HEK293 (cell line): Measurements from ENCODE around the gene UPB1.

Experiments
- CTCF ChIA-PET: fragments of 350-600 bp; formaldehyde crosslinking; extraction: SDS; loops from one replicate; lab custom pipeline; 2021; ENCODE audit warnings: antibody characterized with exemption; lab: Yijun Ruan, JAX
- POLR2A ChIA-PET: fragments of 300-600 bp; formaldehyde crosslinking; extraction: SDS; loops from one replicate; lab custom pipeline; 2020; ENCODE audit warnings: antibody characterized with exemption, inconsistent platforms; lab: Yijun Ruan, JAX
- H3K27ac ChIP-seq: fragments of 200-500 bp; sonication (Bioruptor generic); 2 replicates; pipeline ENCODE4 v1.5.1; 2014; ENCODE audit warnings: low read depth, low read length, control low read depth, inconsistent platforms; ENCODE audit errors: extremely low read depth
- H3K36me3 ChIP-seq, 2 experiments: fragments of 200-500 bp in 1 of 2; sonication (Bioruptor generic) in 1 of 2; 1 replicate in 1 of 2; 2 replicates in 1 of 2; pipeline ENCODE4 v1.5.1; 2014 to 2017; ENCODE audit warnings: inconsistent platforms in 2 of 2, low read length in 2 of 2; ENCODE audit not compliant: control insufficient read depth in 2 of 2, insufficient read depth in 1 of 2
- H3K4me1 ChIP-seq: fragments of 200-500 bp; sonication (Bioruptor generic); 2 replicates; pipeline ENCODE4 v1.5.1; 2014; ENCODE audit warnings: mild to moderate bottlenecking, low read length, inconsistent platforms; ENCODE audit not compliant: control insufficient read depth, insufficient read depth
- H3K4me3 ChIP-seq: 2 replicates; pipeline ENCODE4 v1.5.1; 2011; ENCODE audit warnings: low read depth, mild to moderate bottlenecking, control low read depth, low read length, moderate library complexity
- H3K9me3 ChIP-seq: fragments of 200-500 bp; sonication (Bioruptor generic); 2 replicates; pipeline ENCODE4 v1.5.1; 2014; ENCODE audit warnings: low read depth, low read length, inconsistent platforms; ENCODE audit not compliant: control insufficient read depth, insufficient read depth
- KLF9 ChIP-seq: fragments of 450-650 bp; formaldehyde crosslinking; IDR thresholded peaks from 2 replicates; pipeline ENCODE4 v1.5.1; 2016; ENCODE audit warnings: missing biosample characterization, missing genetic modification characterization, low read depth
- SALL2 ChIP-seq: fragments of 450-650 bp; formaldehyde crosslinking; IDR thresholded peaks from 2 replicates; pipeline ENCODE4 v1.5.0; 2017; ENCODE audit warnings: missing biosample characterization, mild to moderate bottlenecking, missing genetic modification characterization, borderline replicate concordance
- TSHZ1 ChIP-seq: fragments of 450-650 bp; formaldehyde crosslinking; IDR thresholded peaks from 2 replicates; pipeline ENCODE4 v1.5.1; 2016; ENCODE audit warnings: missing biosample characterization, missing genetic modification characterization, borderline replicate concordance
- ZBTB48 ChIP-seq: fragments of 450-650 bp; formaldehyde crosslinking; IDR thresholded peaks from 2 replicates; pipeline ENCODE4 v1.5.1; 2016; ENCODE audit warnings: missing biosample characterization, missing genetic modification characterization
- ZBTB7A ChIP-seq: fragments of 450-650 bp; formaldehyde crosslinking; IDR thresholded peaks from 2 replicates; pipeline ENCODE4 v1.5.1; 2016; ENCODE audit warnings: low read depth, missing biosample characterization, missing genetic modification characterization
- ZFP37 ChIP-seq: fragments of 450-650 bp; formaldehyde crosslinking; IDR thresholded peaks from 2 replicates; pipeline ENCODE4 v1.5.1; 2016; ENCODE audit warnings: missing biosample characterization, missing genetic modification characterization
- ZNF175 ChIP-seq: fragments of 450-650 bp; formaldehyde crosslinking; IDR thresholded peaks from 2 replicates; pipeline ENCODE4 v1.5.1; 2016; ENCODE audit warnings: missing biosample characterization, missing genetic modification characterization
- ZNF214 ChIP-seq: fragments of 450-650 bp; formaldehyde crosslinking; IDR thresholded peaks from 2 replicates; pipeline ENCODE4 v1.5.1; 2017; ENCODE audit warnings: missing biosample characterization, mild to moderate bottlenecking, missing genetic modification characterization, borderline replicate concordance
- ZNF366 ChIP-seq: fragments of 450-650 bp; formaldehyde crosslinking; conservative IDR thresholded peaks from 2 replicates; pipeline ENCODE4 v1.5.1; 2016; ENCODE audit warnings: missing biosample characterization, missing genetic modification characterization
- ZNF394 ChIP-seq: fragments of 450-650 bp; formaldehyde crosslinking; IDR thresholded peaks from 2 replicates; pipeline ENCODE4 v1.5.1; 2016; ENCODE audit warnings: missing biosample characterization, missing genetic modification characterization, mild to moderate bottlenecking, moderate library complexity, borderline replicate concordance
- ZNF426 ChIP-seq: fragments of 450-650 bp; formaldehyde crosslinking; IDR thresholded peaks from 2 replicates; pipeline ENCODE4 v1.5.1; 2017; ENCODE audit warnings: missing biosample characterization, missing genetic modification characterization, mild to moderate bottlenecking, inconsistent platforms, moderate library complexity
- ZNF501 ChIP-seq: fragments of 450-650 bp; formaldehyde crosslinking; IDR thresholded peaks from 2 replicates; pipeline ENCODE4 v1.5.1; 2016; ENCODE audit warnings: missing biosample characterization, missing genetic modification characterization
- ZNF510 ChIP-seq: fragments of 450-650 bp; formaldehyde crosslinking; IDR thresholded peaks from 2 replicates; pipeline ENCODE4 v1.5.1; 2018; ENCODE audit warnings: mild to moderate bottlenecking, missing genetic modification characterization, missing biosample characterization; ENCODE audit not compliant: insufficient replicate concordance
- ZNF560 ChIP-seq: fragments of 450-650 bp; formaldehyde crosslinking; IDR thresholded peaks from 2 replicates; pipeline ENCODE4 v1.5.1; 2017; ENCODE audit warnings: missing biosample characterization, missing genetic modification characterization, borderline replicate concordance
- ZNF600 ChIP-seq: fragments of 450-650 bp; formaldehyde crosslinking; IDR thresholded peaks from 2 replicates; pipeline ENCODE4 v1.5.1; 2016; ENCODE audit warnings: missing biosample characterization, missing genetic modification characterization
- ZNF658 ChIP-seq: fragments of 450-650 bp; formaldehyde crosslinking; IDR thresholded peaks from 2 replicates; pipeline ENCODE4; 2016; ENCODE audit warnings: missing biosample characterization, missing genetic modification characterization
- ZNF660 ChIP-seq: fragments of 450-650 bp; IDR thresholded peaks from 2 replicates; pipeline ENCODE4 v1.5.1; 2018; ENCODE audit warnings: missing biosample characterization, mild to moderate bottlenecking, missing genetic modification characterization
- ZNF707 ChIP-seq: fragments of 450-650 bp; formaldehyde crosslinking; IDR thresholded peaks from 2 replicates; pipeline ENCODE4 v1.5.1; 2016; ENCODE audit warnings: missing biosample characterization, missing genetic modification characterization
- ZSCAN30 ChIP-seq: fragments of 450-650 bp; IDR thresholded peaks from 2 replicates; pipeline ENCODE4 v1.5.1; 2018; ENCODE audit warnings: missing biosample characterization, mild to moderate bottlenecking, missing genetic modification characterization, moderate library complexity
- ZSCAN4 ChIP-seq: fragments of 450-650 bp; formaldehyde crosslinking; IDR thresholded peaks from 2 replicates; pipeline ENCODE4 v1.5.1; 2017; ENCODE audit warnings: missing biosample characterization, missing genetic modification characterization
- TF ChIP-seq, protein P1 (sequence below): fragments of 450-650 bp; formaldehyde crosslinking; IDR thresholded peaks from 2 replicates; pipeline ENCODE4 v1.5.1; 2016; ENCODE audit warnings: missing biosample characterization, missing genetic modification characterization

Gene UPB1

GRCh38 chr22:24541681-24542515 lies 46.8 kb downstream of the UPB1 start:
- H3K36me3 ChIP-seq = peaks cover 24 to 67% of the 10 kb centered on the region in 2 experiments
- H3K4me3 ChIP-seq = no peak overlapping the region
- H3K9me3 ChIP-seq = no peaks in the 10 kb centered on the region
- POLR2A ChIA-PET = interaction anchor here (0.7 to 4.0 kb wide), 2 partner anchors 13 to 32 kb away, joined by 4 to 33 read pairs; partner anchors contain the start of genes GUCD1 and SNRPD3
- no peak overlapping the region for H3K27ac ChIP-seq
- no peaks in the 10 kb centered on the region for H3K4me1 ChIP-seq
- TF ChIP-seq ZNF214 = no peak
- TF ChIP-seq ZNF175 (tag by site-specific recombination) = no peak
- CTCF ChIA-PET = interaction anchor here (0.7 kb wide), 1 partner anchor 45 kb away, joined by 3 read pairs; no protein-coding TSS in a partner anchor

DNA sequence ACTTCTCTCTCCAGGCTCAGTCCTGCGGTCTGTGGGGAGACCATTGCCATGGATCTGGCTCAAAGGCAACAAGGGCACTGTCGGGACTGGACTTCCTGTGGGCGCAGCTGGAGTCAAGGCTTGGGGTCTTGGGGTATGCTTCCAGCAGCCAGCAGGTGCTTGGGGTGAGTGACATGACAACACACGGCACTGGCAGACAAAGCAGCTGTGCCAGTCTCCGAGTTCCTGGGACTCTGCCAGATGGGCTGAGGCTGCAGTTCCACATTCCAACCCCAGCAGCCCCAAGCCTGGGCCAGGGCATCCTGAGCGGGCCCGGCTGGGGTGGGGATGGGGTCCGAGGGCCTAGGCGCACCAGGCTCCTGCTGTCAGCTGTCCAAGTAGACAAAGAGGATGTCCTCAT lies 47.5 kb downstream of the UPB1 start:
- Histone ChIP-seq H3K9me3 (no peaks in the 10 kb centered on the region), H3K4me3 (no peak overlapping the region), H3K27ac (no peak overlapping the region)
- POLR2A ChIA-PET = interaction anchor here (4.0 kb wide), 1 partner anchor 12 kb away, joined by 33 read pairs; the partner anchor contains the start of genes GUCD1 and SNRPD3
- TF ChIP-seq ZSCAN30 (tag by site-specific recombination) = no peak
- TF ChIP-seq KLF9 (tag by site-specific recombination) = no peak
- no peak for TF ChIP-seq ZNF560
- TF ChIP-seq ZSCAN4 = no peak
- no peak for TF ChIP-seq ZNF394 (tag by site-specific recombination)
- no peak for TF ChIP-seq ZFP37 (tag by site-specific recombination)
- TF ChIP-seq ZBTB48 = no peak
- no peak for TF ChIP-seq ZNF501 (tag by site-specific recombination)
- TF ChIP-seq ZNF366 (tag by site-specific recombination) = no peak
- TF ChIP-seq TSHZ1 = no peak
- no peak for TF ChIP-seq ZNF510 (tag by site-specific recombination)
- TF ChIP-seq ZNF600 (tag by site-specific recombination) = no peak
- TF ChIP-seq, protein P1, sequence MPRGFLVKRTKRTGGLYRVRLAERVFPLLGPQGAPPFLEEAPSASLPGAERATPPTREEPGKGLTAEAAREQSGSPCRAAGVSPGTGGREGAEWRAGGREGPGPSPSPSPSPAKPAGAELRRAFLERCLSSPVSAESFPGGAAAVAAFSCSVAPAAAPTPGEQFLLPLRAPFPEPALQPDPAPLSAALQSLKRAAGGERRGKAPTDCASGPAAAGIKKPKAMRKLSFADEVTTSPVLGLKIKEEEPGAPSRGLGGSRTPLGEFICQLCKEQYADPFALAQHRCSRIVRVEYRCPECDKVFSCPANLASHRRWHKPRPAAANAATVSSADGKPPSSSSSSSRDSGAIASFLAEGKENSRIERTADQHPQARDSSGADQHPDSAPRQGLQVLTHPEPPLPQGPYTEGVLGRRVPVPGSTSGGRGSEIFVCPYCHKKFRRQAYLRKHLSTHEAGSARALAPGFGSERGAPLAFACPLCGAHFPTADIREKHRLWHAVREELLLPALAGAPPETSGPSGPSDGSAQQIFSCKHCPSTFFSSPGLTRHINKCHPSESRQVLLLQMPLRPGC (tag by site-specific recombination) = no peak
- no peak for TF ChIP-seq ZBTB7A (tag by site-specific recombination)
- TF ChIP-seq ZNF707 (tag by site-specific recombination) = no peak
- TF ChIP-seq ZNF658 (tag by site-specific recombination) = no peak
- TF ChIP-seq ZNF660 (tag by site-specific recombination) = no peak
- TF ChIP-seq ZNF426 = no peak
- no peak for TF ChIP-seq SALL2 (tag by site-specific recombination)
- TF ChIP-seq, all 188 proteins: peak for 0
- CTCF ChIA-PET = no interaction called here
- H3K36me3 ChIP-seq = peaks cover 24 to 75% of the 10 kb centered on the region in 2 experiments
- no peaks in the 10 kb centered on the region for H3K4me1 ChIP-seq
